ENCODE data around the gene SHCBP1L. TPM values are rescaled to one million over a fixed set of nuclear protein-coding genes. Genes with fewer than 3 reads are reported as not detected.

Gene SHCBP1L
- total RNA-seq, 1 experiment from 2014 or later = not detected

DNA sequence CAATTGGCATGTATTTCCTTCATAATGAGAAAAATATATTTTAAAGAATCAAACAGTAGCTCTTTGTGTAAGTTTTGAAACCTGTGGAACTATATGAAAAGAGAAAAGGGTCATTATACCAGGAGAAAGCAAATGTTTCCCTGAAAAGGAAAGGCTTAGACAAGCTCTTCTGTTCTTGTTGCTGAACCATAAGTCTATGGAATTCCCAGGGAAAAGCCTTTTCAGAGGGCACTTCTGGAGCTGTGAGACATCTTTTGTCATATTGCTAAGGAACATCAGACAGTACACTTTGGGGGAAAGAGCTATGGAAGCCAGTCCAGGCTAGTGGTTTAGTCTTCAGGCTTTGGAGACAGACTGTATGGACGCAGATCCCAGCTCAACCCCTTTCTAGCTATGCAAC lies 12.1 kb upstream of the SHCBP1L start:
- no peaks in the 10 kb centered on the region for H4K20me1 ChIP-seq (ENCODE audit: control insufficient read depth, insufficient read depth, insufficient read length)
- no peak overlapping the region for H2AFZ ChIP-seq (ENCODE audit: low read length)
- no peak overlapping the region for H3K27ac ChIP-seq (ENCODE audit: insufficient read length, low read depth, low read length)
- H3K4me1 Mint-ChIP-seq = peaks cover 14 to 17% of the 10 kb centered on the region in 2 experiments
- H2BK20ac ChIP-seq (ENCODE audit: low read depth, low read length, poor library complexity, severe bottlenecking) = no peak overlapping the region
- no peaks in the 10 kb centered on the region for H3K79me1 ChIP-seq (ENCODE audit: insufficient read depth, low read depth, low read length, poor library complexity, severe bottlenecking)
- no peaks in the 10 kb centered on the region for H3K9me3 ChIP-seq (ENCODE audit: control insufficient read depth, low read depth, low read length)
- H3K27me3 ChIP-seq (ENCODE audit: insufficient read depth, low read length) = no peaks in the 10 kb centered on the region
- H3K56ac ChIP-seq (ENCODE audit: insufficient read length, low read depth, low read length) = no peak overlapping the region
- H3K27ac Mint-ChIP-seq = no peak overlapping the region
- TF ChIP-seq CTCF (conservative IDR thresholded peaks at IDR 0.05) = no peak
- H2BK5ac ChIP-seq (ENCODE audit: insufficient read length, low read length) = no peak overlapping the region
- no peak for DNase-seq
- no peaks in the 10 kb centered on the region for H3K23me2 ChIP-seq (ENCODE audit: insufficient read length, low read depth, low read length, poor library complexity, severe bottlenecking)
- no peak overlapping the region for H3K18ac ChIP-seq (ENCODE audit: insufficient read length, low read depth, low read length)
- H2AK5ac ChIP-seq (ENCODE audit: insufficient read length, low read length) = no peak overlapping the region
- no peak overlapping the region for H3K14ac ChIP-seq (ENCODE audit: insufficient read depth, low read length)
- H3K4me3 Mint-ChIP-seq = no peak overlapping the region
- H3K23ac ChIP-seq (ENCODE audit: insufficient read length, low read depth, low read length) = no peak overlapping the region
- no peak overlapping the region for H2BK120ac ChIP-seq (ENCODE audit: low read depth, low read length, poor library complexity, severe bottlenecking)
- H3T11ph ChIP-seq (ENCODE audit: low read length) = no peak overlapping the region
- no peak overlapping the region for H4K91ac ChIP-seq (ENCODE audit: insufficient read length, low read depth, low read length)
- no peak overlapping the region for H4K8ac ChIP-seq (replicated peaks; ENCODE audit: insufficient read length, low read depth, low read length)
- H3K36me3 Mint-ChIP-seq (ENCODE audit: insufficient read depth in 1 of 3, low read depth in 3 of 3) = no peaks in the 10 kb centered on the region
- no peak overlapping the region for H2BK12ac ChIP-seq (ENCODE audit: insufficient read length, low read depth, low read length)
- H3K4me1 ChIP-seq (ENCODE audit: insufficient read depth, low read length) = no peaks in the 10 kb centered on the region
- no peaks in the 10 kb centered on the region; the same call in 1 of the 2 replicates for H3K79me2 ChIP-seq (ENCODE audit: insufficient read depth, low read length)
- no CpG with 5 or more reads among the region's 1 CpG for WGBS (ENCODE audit: extremely low coverage, insufficient read length, low lambda C conversion rate)
- no peak overlapping the region for H3K4me2 ChIP-seq (ENCODE audit: insufficient read depth, insufficient read length, low read length)
- H4K5ac ChIP-seq (ENCODE audit: insufficient read length, low read depth, low read length) = no peak overlapping the region
- no peak overlapping the region for H3K4ac ChIP-seq (ENCODE audit: low read depth, low read length)
- H3K9ac ChIP-seq (ENCODE audit: extremely low read depth, insufficient read length, low read length) = peak overlapping the region; percentile 16
- no peaks in the 10 kb centered on the region for H3K27me3 Mint-ChIP-seq (ENCODE audit: low read depth)
- H3K9me3 Mint-ChIP-seq = no peaks in the 10 kb centered on the region
- H2BK15ac ChIP-seq (ENCODE audit: low read depth, low read length) = no peak overlapping the region
